Trophoblast cell (in vitro differentiated cells and primary cell): ENCODE data around the gene SMAD4.

Source experiments
- DNase-seq, 2 donors: peaks; one replicate each; pipeline ENCODE4 v3.0.0-alpha.2; 2016
- H2AFZ ChIP-seq: 2 replicates; pipeline ENCODE4 v1.6.1; 2013; ENCODE audit warnings: low read length, moderate library complexity, mild to moderate bottlenecking; ENCODE audit not compliant: insufficient read depth, poor library complexity
- H2AK5ac ChIP-seq: 2 replicates; pipeline ENCODE4 v1.6.1; 2013; ENCODE audit warnings: mild to moderate bottlenecking, low read length
- H2BK120ac ChIP-seq: 2 replicates; pipeline ENCODE4 v1.6.1; 2013; ENCODE audit warnings: low read length, mild to moderate bottlenecking, moderate library complexity; ENCODE audit not compliant: insufficient read depth, poor library complexity
- H2BK12ac ChIP-seq: 2 replicates; pipeline ENCODE4 v1.6.1; 2013; ENCODE audit warnings: mild to moderate bottlenecking, low read length, moderate library complexity
- H2BK5ac ChIP-seq: 2 replicates; pipeline ENCODE4 v1.6.1; 2013; ENCODE audit warnings: low read length, low read depth, moderate library complexity, mild to moderate bottlenecking; ENCODE audit not compliant: poor library complexity
- H3K14ac ChIP-seq: 2 replicates; pipeline ENCODE4 v1.6.1; 2013; ENCODE audit warnings: mild to moderate bottlenecking, low read length
- H3K18ac ChIP-seq: 2 replicates; pipeline ENCODE4 v1.6.1; 2013; ENCODE audit warnings: mild to moderate bottlenecking, low read length
- H3K23ac ChIP-seq: 2 replicates; pipeline ENCODE4 v1.6.1; 2013; ENCODE audit warnings: low read length
- H3K27ac ChIP-seq: 2 replicates; pipeline ENCODE4 v1.5.1; 2013; ENCODE audit warnings: low read depth, mild to moderate bottlenecking, inconsistent platforms, low read length, moderate library complexity
- H3K27me3 ChIP-seq: 2 replicates; pipeline ENCODE4 v1.6.1; 2013; ENCODE audit warnings: inconsistent platforms, mild to moderate bottlenecking, low read length, moderate library complexity; ENCODE audit not compliant: insufficient read depth
- H3K36me3 ChIP-seq, 2 experiments: 1 replicate in 1 of 2; 2 replicates in 1 of 2; pipeline ENCODE4 v1.6.1; 2013; ENCODE audit warnings: low read length in 2 of 2, mild to moderate bottlenecking in 2 of 2, moderate library complexity in 1 of 2; ENCODE audit not compliant: insufficient read depth in 2 of 2, control insufficient read depth in 1 of 2
- H3K4ac ChIP-seq: 2 replicates; pipeline ENCODE4 v1.6.1; 2013; ENCODE audit warnings: low read depth, mild to moderate bottlenecking, low read length, moderate library complexity
- H3K4me1 ChIP-seq, 2 experiments: 1 replicate in 1 of 2; 2 replicates in 1 of 2; pipeline ENCODE4 v1.6.1; 2013; ENCODE audit warnings: low read length in 2 of 2, mild to moderate bottlenecking in 2 of 2, moderate library complexity in 1 of 2; ENCODE audit not compliant: insufficient read depth in 2 of 2, control insufficient read depth in 1 of 2
- H3K4me2 ChIP-seq: 2 replicates; pipeline ENCODE4 v1.6.1; 2013; ENCODE audit warnings: inconsistent platforms, mild to moderate bottlenecking, low read length, moderate library complexity
- H3K4me3 ChIP-seq: 2 replicates; pipeline ENCODE4 v1.5.1; 2013; ENCODE audit warnings: mild to moderate bottlenecking, low read depth, low read length, inconsistent platforms
- H3K79me1 ChIP-seq: one replicate; pipeline ENCODE4 v1.6.1; 2013; ENCODE audit warnings: low read length
- H3K79me2 ChIP-seq: 2 replicates; pipeline ENCODE4 v1.6.1; 2013; ENCODE audit warnings: low read length, mild to moderate bottlenecking; ENCODE audit not compliant: control insufficient read depth, insufficient read depth, poor library complexity
- H3K9ac ChIP-seq: 2 replicates; pipeline ENCODE4 v1.6.1; 2013; ENCODE audit warnings: mild to moderate bottlenecking, low read length
- H3K9me3 ChIP-seq: 2 replicates; pipeline ENCODE4 v1.6.1; 2013; ENCODE audit warnings: low read depth, mild to moderate bottlenecking, control low read depth, inconsistent platforms, low read length; ENCODE audit not compliant: insufficient read depth
- H4K12ac ChIP-seq: 2 replicates; pipeline ENCODE4 v1.6.1; 2013; ENCODE audit warnings: low read depth, mild to moderate bottlenecking, low read length, moderate library complexity
- H4K8ac ChIP-seq: 2 replicates; pipeline ENCODE4 v1.6.1; 2013; ENCODE audit warnings: low read depth, mild to moderate bottlenecking, low read length, moderate library complexity
- H4K91ac ChIP-seq: one replicate; pipeline ENCODE4 v1.6.1; 2013; ENCODE audit warnings: low read depth, mild to moderate bottlenecking, low read length, moderate library complexity
- WGBS: extraction: QIAGEN DNeasy Blood & Tissue Kit; methylation state at CpG from one replicate; pipeline ENCODE4 v1.1.7; 2013; ENCODE audit warnings: missing lambda C conversion rate; ENCODE audit not compliant: insufficient read length, insufficient coverage; ENCODE audit errors: extremely low coverage; 5-methylcytosine and 5-hydroxymethylcytosine counted together

SMAD4 gene

DNA sequence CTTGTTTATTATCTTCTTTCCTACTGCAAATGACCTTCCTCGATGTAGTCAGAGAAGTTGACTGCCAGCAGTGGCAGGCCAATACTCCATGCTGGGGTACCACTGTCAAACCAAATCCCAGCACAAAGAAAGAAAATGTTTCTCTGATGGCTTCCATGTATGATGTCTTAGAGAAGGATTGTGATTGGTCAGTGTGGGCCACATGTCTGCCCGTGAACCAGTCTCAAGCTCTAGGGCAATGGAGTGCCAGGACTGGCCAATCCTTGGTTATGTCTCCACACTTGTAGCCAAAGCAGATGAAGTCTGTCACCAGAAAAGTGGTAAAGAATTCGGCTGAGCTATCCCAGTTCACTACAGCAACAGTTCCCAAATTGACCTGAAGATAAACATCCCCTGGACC, 17.6 kb upstream of the SMAD4 start:
- no peaks in the 10 kb centered on the region for H3K36me3 ChIP-seq
- H3K23ac ChIP-seq: no peak overlapping the region
- H3K9ac ChIP-seq: no peak overlapping the region
- H4K12ac ChIP-seq: no peak overlapping the region
- H3K27ac ChIP-seq: no peak overlapping the region
- H3K4me3 ChIP-seq: no peak overlapping the region
- no peak overlapping the region for H2BK120ac ChIP-seq
- no peaks in the 10 kb centered on the region for H3K9me3 ChIP-seq
- no peak overlapping the region for H4K8ac ChIP-seq
- no peak overlapping the region for H4K91ac ChIP-seq
- no peak overlapping the region for H3K4me2 ChIP-seq
- no peak overlapping the region for H2AFZ ChIP-seq
- no peak overlapping the region for H3K4ac ChIP-seq
- no peaks in the 10 kb centered on the region for H3K27me3 ChIP-seq
- no peak overlapping the region for H3K14ac ChIP-seq
- H2AK5ac ChIP-seq: no peak overlapping the region
- no peak overlapping the region for H2BK5ac ChIP-seq
- no peaks in the 10 kb centered on the region for H3K79me2 ChIP-seq
- peaks cover 7% of the 10 kb centered on the region for H3K79me1 ChIP-seq
- no peak overlapping the region for H3K18ac ChIP-seq
- no peak for DNase-seq
- no peak overlapping the region for H2BK12ac ChIP-seq
- peaks cover 12 to 15% of the 10 kb centered on the region in 2 experiments for H3K4me1 ChIP-seq
- no CpG with 5 or more reads among the region's 3 CpGs for WGBS

DNA sequence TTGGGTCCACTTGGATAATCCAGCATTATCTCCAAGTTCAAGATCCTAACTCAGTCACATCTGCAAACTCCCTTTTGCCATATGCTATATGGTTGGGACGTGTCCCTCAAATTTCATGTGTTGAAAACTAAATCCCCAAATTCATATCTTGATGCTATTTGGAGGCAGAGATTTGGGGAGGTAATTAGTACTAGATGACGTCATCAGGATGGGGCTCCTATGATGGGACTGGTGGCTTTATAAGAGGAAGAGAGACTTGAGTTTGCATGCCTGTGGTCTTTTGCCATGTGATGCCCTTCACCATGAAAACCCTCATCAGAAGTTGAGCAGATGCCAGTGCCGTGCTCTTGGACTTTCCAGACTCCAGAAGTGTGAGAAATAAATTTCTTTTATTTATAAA, 16.8 kb upstream of the SMAD4 start:
- H3K23ac ChIP-seq: no peak overlapping the region
- H2AK5ac ChIP-seq: no peak overlapping the region
- H3K4me2 ChIP-seq: no peak overlapping the region
- no peaks in the 10 kb centered on the region for H3K36me3 ChIP-seq
- no peak overlapping the region for H4K91ac ChIP-seq
- H3K18ac ChIP-seq: no peak overlapping the region
- H2BK5ac ChIP-seq: no peak overlapping the region
- H3K79me1 ChIP-seq: peaks cover 2% of the 10 kb centered on the region
- no CpG with 5 or more reads among the region's 3 CpGs for WGBS
- H2BK120ac ChIP-seq: no peak overlapping the region
- no peak overlapping the region for H4K8ac ChIP-seq
- no peaks in the 10 kb centered on the region for H3K27me3 ChIP-seq
- no peak for DNase-seq
- no peaks in the 10 kb centered on the region for H3K9me3 ChIP-seq
- H2AFZ ChIP-seq: no peak overlapping the region
- no peak overlapping the region for H3K9ac ChIP-seq
- H3K4me3 ChIP-seq: no peak overlapping the region
- peaks cover 12 to 14% of the 10 kb centered on the region in 2 experiments for H3K4me1 ChIP-seq
- H2BK12ac ChIP-seq: no peak overlapping the region
- H3K79me2 ChIP-seq: no peaks in the 10 kb centered on the region
- no peak overlapping the region for H3K4ac ChIP-seq
- H3K14ac ChIP-seq: no peak overlapping the region
- no peak overlapping the region for H3K27ac ChIP-seq
- H4K12ac ChIP-seq: no peak overlapping the region

DNA sequence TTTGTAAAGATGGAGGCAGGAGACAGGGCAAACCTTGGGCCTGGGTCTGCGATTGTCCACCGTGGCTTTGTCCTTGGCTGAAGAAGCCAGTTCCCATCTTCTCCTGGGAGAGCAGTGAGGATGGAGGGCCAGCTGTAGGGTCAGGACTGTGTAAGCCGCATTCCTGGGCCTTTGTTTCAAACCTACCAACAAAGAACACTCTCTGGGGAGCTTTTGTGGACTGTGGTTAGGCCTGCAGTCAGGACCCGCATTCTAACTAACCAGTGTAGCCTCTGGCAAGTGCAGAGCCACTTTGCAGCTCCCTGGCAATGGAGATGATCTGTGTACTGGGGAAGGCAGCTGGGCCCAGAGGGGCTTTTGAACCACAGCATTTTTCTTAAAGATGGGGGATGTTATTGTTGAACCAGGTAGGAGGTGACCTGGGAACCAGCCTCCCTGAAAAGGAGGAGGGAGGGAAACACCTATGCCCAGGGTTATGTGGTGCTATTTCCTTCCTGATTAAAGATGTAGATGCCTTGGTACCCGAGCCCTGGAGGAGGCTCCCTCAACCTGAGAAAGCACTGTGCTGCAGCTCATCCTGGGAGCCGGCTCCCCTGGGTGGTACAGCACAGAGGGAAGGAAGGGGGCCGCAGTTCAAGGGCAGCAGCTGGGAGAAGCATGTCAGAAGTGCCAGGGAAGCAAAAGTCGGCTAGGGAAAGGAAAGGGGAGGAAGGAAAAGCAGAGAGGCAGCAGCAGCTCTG, 12.7 kb upstream of the SMAD4 start:
- Histone ChIP-seq H3K9me3 (no peaks in the 10 kb centered on the region), H3K4me3 (no peak overlapping the region), H2BK12ac (no peak overlapping the region), H3K23ac (no peak overlapping the region), H3K4me1 (peaks cover 7 to 8% of the 10 kb centered on the region in 2 experiments), H3K9ac (no peak overlapping the region), H3K27me3 (no peaks in the 10 kb centered on the region), H2AFZ (no peak overlapping the region), H2AK5ac (no peak overlapping the region), H4K8ac (no peak overlapping the region), H2BK5ac (no peak overlapping the region), H3K79me2 (no peaks in the 10 kb centered on the region), H3K14ac (no peak overlapping the region), H3K79me1 (no peaks in the 10 kb centered on the region), H3K4ac (no peak overlapping the region), H4K12ac (no peak overlapping the region), H3K18ac (no peak overlapping the region), H3K4me2 (no peak overlapping the region), H3K27ac (no peak overlapping the region), H2BK120ac (no peak overlapping the region), H3K36me3 (no peaks in the 10 kb centered on the region), H4K91ac (no peak overlapping the region)
- peak in 1 of 2 donors; percentile 26 for DNase-seq
- WGBS: no CpG with 5 or more reads among the region's 8 CpGs

DNA sequence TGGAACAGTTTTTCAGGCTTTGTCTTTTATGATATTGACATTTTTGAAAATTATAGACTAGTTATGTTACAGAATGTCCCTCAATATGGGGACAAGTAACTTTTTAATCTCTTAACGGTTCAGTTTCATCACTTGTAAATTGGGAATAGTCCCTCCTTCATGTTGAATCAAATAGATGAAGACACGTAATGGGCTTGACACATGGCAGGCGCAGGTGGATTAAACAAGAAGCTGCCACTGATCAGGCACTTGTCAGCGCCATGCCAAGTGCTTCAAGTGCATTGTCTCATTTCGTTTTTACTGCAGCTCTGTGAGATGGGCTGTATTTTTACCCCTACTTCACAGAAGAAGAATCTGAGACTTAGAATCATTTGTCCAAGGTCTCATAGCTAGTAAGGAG, 9.5 kb upstream of the SMAD4 start:
- Histone ChIP-seq H3K27ac (no peak overlapping the region), H3K9ac (no peak overlapping the region), H2AK5ac (no peak overlapping the region), H3K4me2 (no peak overlapping the region), H4K12ac (no peak overlapping the region), H3K18ac (no peak overlapping the region), H3K14ac (no peak overlapping the region), H3K79me2 (no peaks in the 10 kb centered on the region), H3K27me3 (no peaks in the 10 kb centered on the region), H3K23ac (no peak overlapping the region), H2AFZ (no peak overlapping the region), H2BK5ac (no peak overlapping the region), H3K4ac (no peak overlapping the region), H3K4me3 (no peak overlapping the region), H3K4me1 (peaks cover 7 to 8% of the 10 kb centered on the region in 2 experiments), H4K91ac (no peak overlapping the region), H2BK12ac (no peak overlapping the region), H4K8ac (no peak overlapping the region), H3K79me1 (no peaks in the 10 kb centered on the region), H3K9me3 (no peaks in the 10 kb centered on the region), H3K36me3 (no peaks in the 10 kb centered on the region), H2BK120ac (no peak overlapping the region)
- no CpG with 5 or more reads among the region's 5 CpGs for WGBS
- no peak for DNase-seq
